Thyroid gland (tissue), 4 donors: ENCODE measurements around the gene PDE6C. TPM values are rescaled to one million over a fixed set of nuclear protein-coding genes. Genes with fewer than 3 reads are reported as not detected.
"Not testable (repeated sequence)": the region's sequence is repeated elsewhere in the genome, so short reads cannot be mapped to it uniquely, and the experiment has no call there.

Experiments
- DNase-seq, 2 donors: peaks; one replicate each; pipeline ENCODE4 v3.0.0-alpha.2; 2019
- H3K27ac ChIP-seq, 3 donors: fragments of 200-600 bp; sonication (generic); 1 replicate in 2 of 3; 2 replicates in 1 of 3; pipeline ENCODE4 v1.5.1; 2016 to 2019; ENCODE audit warnings: mild to moderate bottlenecking in 1 of 3, moderate library complexity in 1 of 3
- H3K27me3 ChIP-seq: fragments of 200-600 bp; sonication (generic); one replicate; pipeline ENCODE4 v1.5.1; 2019
- H3K36me3 ChIP-seq, 2 donors: fragments of 200-600 bp; sonication (generic); one replicate each; pipeline ENCODE4 v1.5.1; 2016 to 2019
- H3K4me1 ChIP-seq, 2 donors: fragments of 200-600 bp; sonication (generic); one replicate each; pipeline ENCODE4 v1.5.1; 2017 to 2019
- H3K4me3 ChIP-seq, 3 donors: fragments of 200-600 bp; sonication (generic); replicated peaks in 1 of 3; 1 replicate in 2 of 3; 2 replicates in 1 of 3; pipeline ENCODE4 v1.5.1; 2016; ENCODE audit warnings: mild to moderate bottlenecking in 1 of 3
- H3K9me3 ChIP-seq: fragments of 200-600 bp; sonication (generic); one replicate; pipeline ENCODE4 v1.5.1; 2017
- CTCF ChIP-seq, 6 experiments: fragments of 200-600 bp in 3 of 6; fragments of 450-650 bp in 3 of 6; sonication (generic) in 3 of 6; IDR thresholded peaks; one replicate each; pipeline ENCODE4 v1.5.1; 2016 to 2019; ENCODE audit warnings: antibody characterized with exemption in 6 of 6, mild to moderate bottlenecking in 2 of 6, inconsistent platforms in 1 of 6, moderate library complexity in 1 of 6
- POLR2A ChIP-seq, 2 donors: fragments of 450-650 bp; IDR thresholded peaks; one replicate each; pipeline ENCODE4 v1.6.1; 2017; ENCODE audit warnings: antibody characterized with exemption in 2 of 2, mild to moderate bottlenecking in 2 of 2, moderate library complexity in 1 of 2
- WGBS, 2 donors: methylation state at CpG; one replicate each; pipeline ENCODE4 v1.1.5; 2017; 5-methylcytosine and 5-hydroxymethylcytosine counted together
- intact Hi-C: fragments of 100-400 bp; cut with DNase I; formaldehyde crosslinking; loops from one replicate; pipeline ENCODE4 v1.15.1; 2023
- total RNA-seq, 4 donors: library from RNA; depleted of rRNA; stranded (reverse); fragments of >200 nt; gene quantifications; one replicate each; pipeline ENCODE4 v1.2.3, GENCODE V29; 2016

The PDE6C gene
- total RNA-seq, 4 donors from 2014 or later: not detected

DNA sequence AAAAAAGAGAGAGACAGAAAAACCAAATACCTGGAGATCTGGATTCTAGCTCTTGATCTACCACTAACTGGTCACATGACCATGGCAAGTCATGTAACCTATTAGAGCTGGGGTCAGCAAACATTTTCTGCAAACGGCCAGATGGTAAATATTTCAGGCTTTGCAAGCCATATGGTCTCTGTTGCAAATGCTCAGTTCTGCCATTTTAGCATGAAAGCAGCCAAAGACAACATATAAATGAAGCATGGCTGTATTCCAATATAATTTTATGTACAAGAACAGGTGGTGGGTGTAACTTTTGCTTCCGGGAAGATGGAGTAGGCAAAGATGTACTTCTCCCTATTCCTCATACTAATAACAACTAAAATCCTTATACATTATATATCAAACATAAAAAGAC, 83.4 kb downstream of the PDE6C start:
- 76 to 84% methylated on average over 2 of the region's 2 CpGs for WGBS, 2 donors
- H3K4me1 ChIP-seq: no peaks in the 10 kb centered on the region
- H3K36me3 ChIP-seq: peaks cover 23 to 45% of the 10 kb centered on the region in 2 donors
- no peaks in the 10 kb centered on the region for H3K27me3 ChIP-seq
- intact Hi-C loops: no loop called here
- no peak overlapping the region for H3K4me3 ChIP-seq
- no peak overlapping the region for H3K27ac ChIP-seq
- H3K9me3 ChIP-seq: no peaks in the 10 kb centered on the region
- TF ChIP-seq POLR2A (IDR thresholded peaks at IDR 0.05): no peak
- TF ChIP-seq CTCF (IDR thresholded peaks at IDR 0.05): no peak
- no peak for DNase-seq

- H3K27me3 ChIP-seq, H3K4me1 ChIP-seq, DNase-seq, H3K4me3 ChIP-seq, intact Hi-C loops, H3K27ac ChIP-seq, H3K9me3 ChIP-seq: not testable (repeated sequence)
- peaks cover 23 to 41% of the 10 kb centered on the region in 2 donors for H3K36me3 ChIP-seq
- 96 to 98% methylated on average over 2 of the region's 2 CpGs for WGBS, 2 donors
These were observed 84.2 kb downstream of the PDE6C start for GRCh38 chr10:93696582-93696981.

GRCh38 chr10:93697207-93697606, 84.9 kb downstream of the PDE6C start:
- no peak overlapping the region for H3K27ac ChIP-seq
- no peak overlapping the region for H3K4me3 ChIP-seq
- 94 to 96% methylated on average over 2 of the region's 2 CpGs for WGBS, 2 donors
- no peaks in the 10 kb centered on the region for H3K27me3 ChIP-seq
- H3K9me3 ChIP-seq: no peaks in the 10 kb centered on the region
- peaks cover 23 to 35% of the 10 kb centered on the region in 2 donors for H3K36me3 ChIP-seq
- intact Hi-C loops: no loop called here
- TF ChIP-seq CTCF (IDR thresholded peaks at IDR 0.05) (no peak), POLR2A (IDR thresholded peaks at IDR 0.05) (no peak)
- peaks cover 0 to 7% of the 10 kb centered on the region in 2 donors for H3K4me1 ChIP-seq
- no peak for DNase-seq

DNA sequence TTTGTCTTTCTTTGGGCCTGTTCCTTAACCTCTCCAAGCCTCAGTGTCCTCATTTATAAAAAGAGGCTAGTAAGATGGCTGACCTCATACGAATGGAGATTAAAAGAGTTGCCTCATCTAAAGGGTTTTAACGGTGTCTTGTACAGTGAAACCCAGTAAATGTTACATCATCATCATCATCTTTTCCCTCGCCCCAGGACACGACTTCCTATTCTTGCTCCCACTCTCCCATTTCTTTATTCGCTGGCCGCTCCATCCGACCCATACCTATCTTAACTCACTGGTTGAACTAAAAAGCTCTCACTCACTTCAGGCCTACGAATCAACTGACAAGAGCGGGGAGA, 89.5 kb downstream of the PDE6C start:
- H3K9me3 ChIP-seq: no peaks in the 10 kb centered on the region
- H3K27ac ChIP-seq: peak overlapping the region; percentile 76 to 80 (median 79)
- TF ChIP-seq CTCF (IDR thresholded peaks at IDR 0.05) (no peak), POLR2A (IDR thresholded peaks at IDR 0.05) (no peak)
- peak in 1 of 2 donors; percentile 9 for DNase-seq
- peak overlapping the region; percentile 45 to 86 (median 72) for H3K4me3 ChIP-seq
- H3K27me3 ChIP-seq: no peaks in the 10 kb centered on the region
- peaks cover 0 to 7% of the 10 kb centered on the region in 2 donors for H3K4me1 ChIP-seq
- WGBS, 2 donors: 2 to 3% methylated on average over 9 of the region's 9 CpGs
- intact Hi-C loops: no loop called here
- peaks cover 8 to 11% of the 10 kb centered on the region in 2 donors for H3K36me3 ChIP-seq

DNA sequence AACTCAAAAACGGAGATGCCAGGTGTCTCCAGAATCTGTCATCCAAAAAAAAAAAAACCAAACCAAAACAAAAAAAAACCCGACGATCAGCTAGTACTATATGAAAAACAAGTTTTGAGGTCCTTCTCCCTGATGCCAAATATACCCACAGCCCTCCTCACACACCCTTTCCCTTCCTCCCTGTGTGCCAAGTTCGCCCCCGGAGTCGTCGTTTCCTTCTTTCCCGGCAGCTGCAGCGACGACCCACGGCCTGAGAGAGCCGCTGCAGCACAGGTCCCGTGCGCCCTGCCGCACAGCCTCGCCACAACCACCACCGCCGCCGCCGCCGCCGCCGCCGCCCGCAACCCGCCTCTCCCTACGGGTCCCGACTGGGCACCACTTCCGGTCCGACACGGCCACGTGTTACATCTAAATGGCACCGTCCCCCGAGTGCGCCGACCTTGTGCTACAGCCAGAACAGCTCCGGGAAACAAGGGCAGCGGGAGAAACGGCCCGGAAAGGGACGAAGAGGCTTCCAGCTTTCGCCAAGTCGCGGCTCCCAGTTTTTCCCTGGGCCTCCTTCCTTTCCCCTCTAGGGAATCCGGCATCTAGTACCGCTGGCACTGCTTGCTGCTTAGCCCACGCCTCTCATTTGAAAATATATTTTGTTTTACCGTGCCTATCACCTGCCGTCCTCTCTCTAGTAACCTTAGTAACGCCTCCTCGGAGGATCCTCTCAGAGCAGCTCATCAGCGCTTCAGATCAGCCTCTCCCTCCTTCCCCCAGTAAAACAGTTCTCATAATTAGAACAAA, 90.1 kb downstream of the PDE6C start, which contains the start of gene FRA10AC1:
Gene FRA10AC1 (minus strand): TSS at position 383 of the 792 bp plus-strand sequence. CDS start 2,486 bp downstream, outside the sequence.
- peak in 1 of 2 donors; percentile 73 for TF ChIP-seq POLR2A (IDR thresholded peaks at IDR 0.05)
- TF ChIP-seq CTCF (IDR thresholded peaks at IDR 0.05): peak in 5 of 6 experiments; percentile 18 to 71 (median 63)
- intact Hi-C loops: no loop called here

More for the DNA sequence above, 90.1 kb downstream of the PDE6C start, which contains the start of gene FRA10AC1:
- Histone ChIP-seq H3K4me1 (peaks cover 0 to 7% of the 10 kb centered on the region in 2 donors), H3K9me3 (no peaks in the 10 kb centered on the region), H3K27ac (peak within 1 kb of the TSS; percentile 76 to 80 (median 79)), H3K36me3 (peaks cover 5 to 8% of the 10 kb centered on the region in 2 donors), H3K4me3 (peak within 1 kb of the TSS; percentile 45 to 86 (median 72)), H3K27me3 (no peaks in the 10 kb centered on the region)
- 0% methylated on average over 34 to 42 of the region's 52 CpGs for WGBS, 2 donors
- DNase-seq: peak; percentile 92 to 93
